Measurements from ENCODE around the gene GCHFR. TPM values are rescaled to one million over a fixed set of nuclear protein-coding genes. Genes with fewer than 3 reads are reported as not detected.

Gene GCHFR
- total and polyA plus RNA-seq, 2 donors (not counting 3 experiments of a cell fraction or from before 2014, with no cell fraction given) = 6.3 to 14.2 TPM

GRCh38 chr15:40737048-40737447 lies 26.8 kb upstream of the GCHFR start:
- no peak for DNase-seq (ENCODE audit: low read depth, low spot score)
- BruUV-seq (replicated peaks) = no TSS peak
- TF ChIP-seq EZH2 (IDR thresholded peaks at IDR 0.05; ENCODE audit: borderline replicate concordance, low read depth, low read length, severe bottlenecking) (no peak), MAX (IDR thresholded peaks at IDR 0.05; ENCODE audit: insufficient read depth, insufficient read length) (no peak), GATA2 (IDR thresholded peaks at IDR 0.05; ENCODE audit: insufficient read depth, insufficient read length, low read depth, low read length) (no peak), POLR2AphosphoS5 (IDR thresholded peaks at IDR 0.05; ENCODE audit: insufficient read depth, low read depth, low read length) (no peak), JUN (IDR thresholded peaks at IDR 0.05; ENCODE audit: borderline replicate concordance, insufficient read depth, insufficient read length, low read depth) (no peak), FOS (IDR thresholded peaks at IDR 0.05; ENCODE audit: borderline replicate concordance, insufficient read depth, low read length) (no peak), MYC (IDR thresholded peaks at IDR 0.05; ENCODE audit: low read depth, low read length) (no peak), POLR2A (IDR thresholded peaks at IDR 0.05; ENCODE audit: low read depth, low read length) (no peak)
- TF ChIP-seq, protein P1, sequence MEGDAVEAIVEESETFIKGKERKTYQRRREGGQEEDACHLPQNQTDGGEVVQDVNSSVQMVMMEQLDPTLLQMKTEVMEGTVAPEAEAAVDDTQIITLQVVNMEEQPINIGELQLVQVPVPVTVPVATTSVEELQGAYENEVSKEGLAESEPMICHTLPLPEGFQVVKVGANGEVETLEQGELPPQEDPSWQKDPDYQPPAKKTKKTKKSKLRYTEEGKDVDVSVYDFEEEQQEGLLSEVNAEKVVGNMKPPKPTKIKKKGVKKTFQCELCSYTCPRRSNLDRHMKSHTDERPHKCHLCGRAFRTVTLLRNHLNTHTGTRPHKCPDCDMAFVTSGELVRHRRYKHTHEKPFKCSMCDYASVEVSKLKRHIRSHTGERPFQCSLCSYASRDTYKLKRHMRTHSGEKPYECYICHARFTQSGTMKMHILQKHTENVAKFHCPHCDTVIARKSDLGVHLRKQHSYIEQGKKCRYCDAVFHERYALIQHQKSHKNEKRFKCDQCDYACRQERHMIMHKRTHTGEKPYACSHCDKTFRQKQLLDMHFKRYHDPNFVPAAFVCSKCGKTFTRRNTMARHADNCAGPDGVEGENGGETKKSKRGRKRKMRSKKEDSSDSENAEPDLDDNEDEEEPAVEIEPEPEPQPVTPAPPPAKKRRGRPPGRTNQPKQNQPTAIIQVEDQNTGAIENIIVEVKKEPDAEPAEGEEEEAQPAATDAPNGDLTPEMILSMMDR (IDR thresholded peaks at IDR 0.05; ENCODE audit: extremely low read depth in 1 of 2, insufficient read depth in 1 of 2, low read depth in 1 of 2, low read length in 2 of 2) = no peak
- no peak for FAIRE-seq
- ChIA-PET CTCF (no interaction called here), POLR2A (no interaction called here)
- dilution Hi-C loops (cut with MboI; ENCODE audit: extremely low pct_ligation_motif_present, low sequenced_read_pairs) (no loop called here), intact Hi-C loops (cut with micrococcal nuclease) (no loop called here)
- Histone ChIP-seq H3K4me3 (replicated peaks in 1 of 3; ENCODE audit: insufficient read depth in 1 of 3, low read depth in 1 of 3, low read length in 3 of 3) (no peak overlapping the region), H3K9me1 (replicated peaks; ENCODE audit: control insufficient read depth, extremely low read depth, insufficient read depth, low read length) (no peaks in the 10 kb centered on the region), H3K9me3 (replicated peaks; ENCODE audit: control insufficient read depth, insufficient read depth, low read length) (no peaks in the 10 kb centered on the region), H2AFZ (ENCODE audit: low read depth, low read length) (no peak overlapping the region), H3K79me2 (ENCODE audit: control insufficient read depth, insufficient read depth, low read length) (no peaks in the 10 kb centered on the region), H3K27ac (ENCODE audit: insufficient read depth, low read depth, low read length) (no peak overlapping the region), H3K36me3 (ENCODE audit: control insufficient read depth in 2 of 2, extremely low read depth in 1 of 2, insufficient read depth in 2 of 2, low read length in 2 of 2) (peaks cover 15 to 20% of the 10 kb centered on the region in 2 experiments), H3K4me2 (ENCODE audit: insufficient read depth, low read length) (no peak overlapping the region), H4K20me1 (replicated peaks; ENCODE audit: control insufficient read depth, extremely low read depth, insufficient read depth, low read length) (no peaks in the 10 kb centered on the region), H3K27me3 (ENCODE audit: control insufficient read depth in 2 of 2, insufficient read depth in 2 of 2, low read length in 2 of 2) (no peaks in the 10 kb centered on the region), H3K9ac (replicated peaks; ENCODE audit: extremely low read depth, insufficient read depth, low read length) (no peak overlapping the region), H3K4me1 (ENCODE audit: control insufficient read depth, extremely low read depth, insufficient read depth, low read length) (no peaks in the 10 kb centered on the region)
